Hindlimb muscle (tissue), 1 donor: ENCODE results near the gene POU5F2. TPM values are rescaled to one million over a fixed set of nuclear protein-coding genes. Genes with fewer than 3 reads are reported as not detected.

Experiments
- DNase-seq: peaks from one replicate; pipeline ENCODE4 v3.0.0-alpha.2; 2013
- polyA plus RNA-seq: library from polyadenylated mRNA; unstranded; fragments of 120-200 nt; gene quantifications from one replicate; pipeline ENCODE4 v1.2.1, GENCODE V29; 2013; ENCODE audit not compliant: insufficient read length

The POU5F2 gene
- polyA plus RNA-seq, 1 donor, result 0.08 TPM

DNA sequence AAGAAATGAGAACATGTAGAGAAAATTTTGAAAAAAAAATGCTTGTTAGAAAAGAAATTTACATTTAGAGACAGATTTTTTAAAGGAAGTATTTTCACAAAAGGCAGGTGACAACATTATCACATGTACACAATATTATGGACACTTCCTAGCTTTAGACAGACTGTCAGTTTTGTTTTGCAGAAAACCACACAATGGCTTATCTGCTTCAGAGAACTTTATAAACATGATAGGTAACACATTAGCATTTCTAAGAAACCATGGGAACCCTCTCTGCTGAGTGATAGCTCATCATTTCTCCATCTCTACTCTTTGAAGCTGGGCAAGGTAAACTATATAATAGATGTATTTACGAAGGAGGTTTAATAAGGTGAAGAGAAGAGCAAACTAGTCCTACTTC, 25.6 kb downstream of the POU5F2 start:
- no peak for DNase-seq

DNA sequence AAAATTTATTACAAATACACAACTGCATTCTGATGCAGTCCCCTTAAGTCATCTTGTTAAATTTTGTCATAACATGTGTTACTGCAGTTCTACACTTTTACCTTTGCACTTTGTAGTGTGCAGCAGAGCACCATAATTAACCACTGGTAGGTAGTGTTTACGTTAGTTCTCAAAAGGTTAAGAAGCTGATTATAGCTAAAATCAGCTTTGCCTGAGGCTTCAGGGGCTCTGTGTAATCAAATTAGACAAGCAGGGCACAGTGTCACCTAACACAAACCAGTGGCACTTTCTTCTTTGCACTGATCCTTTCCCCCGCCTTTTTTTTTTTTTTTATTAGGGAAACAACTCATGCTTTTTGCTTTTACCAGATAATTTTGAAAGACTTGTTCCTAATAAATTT, 26.1 kb downstream of the POU5F2 start:
- DNase-seq, result no peak

DNA sequence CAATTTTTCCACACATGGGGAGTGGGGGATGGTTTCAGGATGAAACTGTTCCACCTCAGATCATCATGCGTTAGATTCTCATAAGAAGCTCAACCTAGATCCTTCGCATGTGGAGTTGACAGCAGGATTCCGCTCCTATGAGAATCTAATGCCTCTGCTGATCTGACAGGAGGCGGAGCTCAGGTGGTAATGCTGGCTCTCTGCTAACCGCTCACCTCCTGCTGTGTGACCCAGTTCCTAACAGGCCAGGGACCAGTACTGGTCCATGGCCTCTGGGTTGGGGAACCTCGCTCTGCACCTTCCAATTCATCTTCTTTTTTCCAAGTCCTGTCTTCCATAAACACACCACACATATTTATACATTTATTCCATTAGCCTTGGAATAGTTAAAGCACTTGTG, 33.0 kb downstream of the POU5F2 start:
- DNase-seq, result no peak

DNA sequence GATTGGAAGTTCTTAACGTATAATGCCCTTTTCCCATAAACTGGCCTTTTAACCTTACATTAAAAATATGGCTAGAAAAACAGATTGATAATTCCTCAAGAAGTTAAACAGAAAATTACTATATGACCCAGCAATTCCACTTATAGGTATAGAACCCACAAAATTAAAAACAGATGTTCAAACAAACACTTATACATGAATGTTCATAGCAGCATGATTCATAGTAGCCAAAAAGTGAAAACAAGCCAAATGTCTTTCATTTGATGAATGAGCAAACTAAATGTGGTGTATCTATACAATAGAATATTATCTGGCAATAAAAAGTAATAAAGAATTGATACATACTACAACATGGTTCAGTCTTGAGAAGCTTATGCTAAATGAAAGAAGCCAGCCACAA, 35.5 kb downstream of the POU5F2 start:
- DNase-seq, result no peak

DNA sequence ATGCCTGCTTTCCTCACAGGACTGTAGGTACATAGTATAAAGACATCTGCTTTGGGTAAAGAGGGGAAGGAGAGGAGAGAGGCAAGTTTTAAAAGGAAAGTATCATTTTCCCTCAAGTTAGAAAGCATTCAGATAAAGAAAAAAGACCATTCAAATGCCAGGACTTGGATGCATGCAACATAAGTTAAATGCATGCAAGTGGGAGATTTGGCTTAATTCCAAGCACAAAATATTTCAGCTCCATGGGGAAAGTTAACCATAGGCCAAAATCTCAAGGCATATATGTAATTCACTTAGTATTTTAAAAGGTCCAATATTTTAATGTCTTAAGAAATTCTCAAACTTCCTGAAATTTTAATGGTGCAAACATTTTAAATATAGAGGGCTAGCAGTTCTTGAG, 36.4 kb downstream of the POU5F2 start:
- DNase-seq, result no peak

DNA sequence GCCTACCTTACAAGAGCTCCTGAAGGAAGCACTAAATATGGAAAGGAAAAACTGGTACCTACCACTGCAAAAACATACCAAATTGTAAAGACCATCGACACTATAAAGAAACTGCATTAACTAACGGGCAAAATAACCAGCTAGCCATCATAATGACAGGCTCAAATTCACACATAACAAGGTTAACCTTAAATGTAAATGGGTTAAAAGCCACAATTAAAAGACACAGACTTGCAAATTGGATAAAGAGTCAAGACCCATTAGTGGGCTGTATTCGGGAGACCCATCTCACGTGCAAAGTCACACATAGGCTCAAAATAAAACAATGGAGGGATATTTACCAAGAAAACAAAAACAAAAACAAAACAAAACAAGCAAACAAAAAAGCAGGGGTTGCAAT, 49.4 kb downstream of the POU5F2 start:
- no peak for DNase-seq

Other genes starting within 250 kb of the POU5F2 start
- gene NR2F1-AS1, start 160.4 kb downstream of the POU5F2 start, polyA plus RNA-seq, result 2.7 TPM
- 3.9 TPM for gene NR2F1, start 158.4 kb downstream of the POU5F2 start, polyA plus RNA-seq